Raji (cell line): ENCODE data around the gene WDR3.
A peak's percentile ranks its signal among the peaks of the same experiment; 100 is the strongest.

Experiments
- POLR2A ChIP-seq: IDR thresholded peaks from 2 replicates; pipeline ENCODE4 v1.6.1; 2011; ENCODE audit warnings: low read depth, low read length, control low read depth; ENCODE audit not compliant: insufficient read depth

Gene WDR3

DNA sequence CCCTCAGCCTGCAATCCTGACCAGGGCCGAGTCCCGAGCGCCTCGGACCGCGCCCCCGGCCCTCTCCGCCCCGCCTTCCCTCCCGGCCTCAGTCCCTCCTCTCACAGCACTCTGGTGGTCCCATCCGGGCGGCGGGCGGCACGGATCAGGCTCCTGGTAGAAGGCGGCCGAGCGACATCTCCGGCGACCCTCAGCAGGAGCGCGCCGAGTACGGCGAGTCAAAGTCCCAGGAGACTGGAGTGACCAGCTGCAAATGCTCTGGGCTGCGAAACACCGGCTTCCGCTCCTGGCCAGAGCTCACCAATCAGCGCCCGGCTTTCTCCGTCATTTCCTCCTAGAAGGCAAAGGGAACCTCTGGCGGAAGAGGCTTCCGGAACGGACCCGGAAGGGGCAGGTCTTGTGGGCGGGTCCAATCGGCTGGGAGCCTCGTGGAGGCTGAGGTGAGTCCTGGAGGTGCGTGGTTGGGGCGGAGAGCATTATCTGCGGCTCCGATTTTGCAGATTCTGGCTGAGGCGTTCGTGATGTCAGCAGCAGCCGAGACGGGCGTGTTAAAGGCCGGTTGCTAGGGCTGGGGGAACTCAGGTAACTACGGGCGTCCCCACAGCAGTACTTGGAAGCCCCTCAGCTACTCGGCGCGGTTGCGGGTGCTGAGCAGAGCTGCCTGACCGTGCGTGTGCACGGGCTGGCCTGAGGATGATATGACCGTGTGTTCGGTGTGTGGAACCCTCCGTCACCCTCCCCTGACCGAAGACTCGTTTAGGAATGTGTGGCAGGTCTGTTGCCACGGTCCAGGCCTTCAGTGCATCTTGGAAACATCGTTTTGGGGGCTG is at the start of gene WDR3, which contains the start of gene GDAP2:
Gene WDR3, plus strand, starts transcription at position 397 of the 830 bp plus-strand sequence. CDS start 3,581 bp downstream, outside the sequence.
Gene GDAP2, minus strand, starts transcription at position 279 of the 830 bp plus-strand sequence. CDS start 9,264 bp downstream, outside the sequence.
- TF ChIP-seq POLR2A, result peak; percentile 81

DNA sequence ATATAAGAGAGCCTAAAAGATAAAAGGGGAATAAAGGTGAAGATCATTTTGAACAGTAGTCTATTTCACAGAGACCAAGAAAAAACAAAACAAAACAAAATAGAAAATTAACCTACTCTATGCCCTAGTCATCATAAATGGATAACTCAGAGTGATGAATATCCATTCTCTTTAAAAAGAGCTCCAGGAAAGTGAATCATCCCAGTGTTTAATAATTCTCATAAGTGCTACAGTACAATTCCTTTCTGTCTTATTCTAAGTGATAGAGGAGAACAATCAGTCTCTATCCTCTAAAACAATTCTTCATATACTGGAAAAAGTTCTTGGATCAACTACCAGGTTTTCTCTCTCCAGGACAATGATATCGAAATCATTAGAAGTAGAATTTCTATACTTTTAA is 45.9 kb upstream of the WDR3 start:
- TF ChIP-seq POLR2A, result no peak

DNA sequence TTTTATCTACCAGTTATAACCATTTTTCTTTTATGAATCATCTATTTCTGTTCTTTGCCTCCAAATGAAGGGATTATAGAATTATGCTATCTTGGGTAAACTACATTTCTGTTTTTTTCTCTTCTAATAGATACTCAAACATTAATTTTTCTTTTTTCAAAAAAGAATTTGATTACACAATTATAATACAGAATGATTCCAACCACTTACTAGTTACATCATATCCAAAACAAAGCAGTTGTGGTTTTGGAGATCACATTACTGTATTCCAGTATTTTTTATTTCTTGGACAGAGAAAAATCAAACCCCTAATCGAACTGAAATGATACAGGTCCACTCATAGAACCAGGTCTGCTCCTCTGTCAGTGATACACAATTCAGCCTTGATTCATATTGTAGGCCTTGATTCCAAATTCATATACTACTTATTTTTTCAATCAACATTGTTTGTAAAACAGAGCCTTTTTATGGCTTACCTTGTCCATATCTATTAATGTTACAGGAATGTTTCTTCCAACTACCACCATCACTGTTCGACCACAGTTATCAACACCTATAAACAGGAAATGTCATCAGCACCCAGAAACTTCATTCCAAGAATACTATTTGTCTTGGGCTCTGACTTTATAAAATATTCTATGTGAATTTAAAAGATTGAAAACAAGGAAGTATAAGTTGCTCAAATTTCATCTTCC is 43.3 kb upstream of the WDR3 start:
- TF ChIP-seq POLR2A, result no peak

DNA sequence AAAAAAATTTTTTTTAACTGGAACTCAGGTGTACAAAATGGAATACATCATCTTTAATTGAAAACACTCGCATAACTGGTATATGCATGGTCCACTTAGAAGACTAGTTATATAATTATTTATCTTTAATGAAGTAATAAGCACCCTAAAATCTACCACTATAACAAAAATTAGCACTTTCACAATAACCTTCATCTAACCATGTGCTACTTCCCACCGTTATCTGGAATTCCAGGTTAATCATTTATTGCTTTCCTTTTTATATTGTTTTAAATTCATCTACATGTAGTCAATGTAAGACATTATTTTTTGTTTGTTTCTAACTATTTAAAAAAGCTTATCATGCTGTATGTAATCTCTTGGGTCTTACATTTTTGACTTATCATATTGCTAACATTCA is 39.1 kb upstream of the WDR3 start:
- TF ChIP-seq POLR2A, result no peak

DNA sequence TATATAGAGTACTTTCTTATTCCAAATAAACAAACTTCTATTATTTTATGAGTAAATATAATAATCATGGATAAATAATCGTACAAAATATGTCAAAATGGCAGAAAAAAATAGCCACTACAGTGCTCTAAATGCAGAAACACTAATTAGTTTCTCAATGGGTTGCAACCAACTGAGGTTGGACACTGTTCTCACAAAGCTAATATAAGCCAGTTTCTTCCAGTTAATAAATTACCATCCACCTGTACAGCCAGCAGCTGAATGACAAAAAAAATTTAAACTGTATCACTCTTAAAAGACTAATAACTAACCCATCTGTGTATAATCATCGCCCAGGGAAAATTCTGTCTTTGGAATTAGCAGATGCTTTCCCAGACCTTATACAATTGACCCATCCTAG is 37.0 kb upstream of the WDR3 start:
- no peak for TF ChIP-seq POLR2A

DNA sequence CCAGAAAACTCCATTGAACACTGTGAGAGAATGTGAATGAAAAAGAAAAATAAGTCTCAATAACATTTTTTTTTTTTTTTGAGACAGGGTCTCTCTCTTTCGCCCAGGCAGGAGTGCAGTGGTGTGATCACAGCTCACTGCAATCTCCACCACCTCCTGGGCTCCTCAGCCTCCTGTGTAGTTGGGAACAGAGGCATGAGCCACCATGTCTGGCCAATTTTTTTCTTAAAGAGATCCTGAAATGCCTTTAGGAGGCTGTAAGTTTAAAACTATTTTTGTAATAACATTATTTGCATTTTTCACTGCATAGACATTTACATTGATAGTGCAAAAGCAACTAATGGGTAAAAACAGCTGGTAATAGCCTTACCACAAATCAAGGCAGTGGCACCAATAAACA is 35.5 kb upstream of the WDR3 start:
- TF ChIP-seq POLR2A, result no peak

DNA sequence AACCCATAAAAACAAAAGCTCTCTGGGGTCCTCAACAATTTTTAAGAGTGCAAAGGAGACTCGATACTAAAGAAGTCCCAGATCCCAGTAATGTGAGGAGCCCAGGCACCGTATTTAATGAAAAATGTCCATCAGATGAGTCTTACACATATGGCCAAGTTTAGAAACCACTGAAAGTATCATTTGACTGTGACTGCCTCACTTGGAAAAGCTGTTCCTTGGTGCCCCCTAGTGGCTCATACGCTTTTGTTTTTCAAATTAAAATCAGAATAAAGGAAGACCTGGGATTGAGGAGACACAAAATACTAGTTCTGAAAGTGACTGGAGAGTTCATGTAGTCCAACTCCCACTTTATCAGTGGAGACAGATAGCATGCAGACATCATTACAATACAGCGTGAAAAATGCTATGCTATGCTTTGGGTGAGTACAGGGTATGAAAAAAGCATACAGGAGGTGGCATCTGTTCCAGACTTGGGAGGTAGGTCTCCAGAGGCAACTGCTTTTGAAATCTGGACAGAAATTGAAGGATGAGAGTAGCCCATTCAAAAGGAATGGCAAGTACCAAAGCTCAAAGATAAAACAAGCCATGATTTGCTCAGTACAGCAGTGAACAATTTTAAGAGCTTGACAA is 33.9 kb upstream of the WDR3 start:
- no peak for TF ChIP-seq POLR2A

DNA sequence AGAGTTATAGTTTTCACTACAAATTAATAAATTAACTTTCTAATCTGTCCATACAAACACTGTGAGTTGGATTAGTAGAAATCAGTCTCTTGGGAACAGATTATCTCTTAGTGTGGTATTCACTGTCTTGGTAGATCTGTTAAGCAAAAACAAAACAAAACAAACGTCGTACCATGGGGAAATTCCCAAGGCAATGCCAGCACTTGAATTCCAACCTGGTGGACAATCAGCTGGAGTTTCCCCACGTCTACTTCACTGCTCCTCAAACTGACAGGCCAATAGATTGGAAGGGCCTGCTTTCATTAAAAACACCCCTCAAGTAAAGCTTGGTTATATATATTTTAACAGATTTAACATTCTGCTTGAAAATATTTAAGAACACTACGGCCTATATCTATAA is 32.0 kb upstream of the WDR3 start:
- TF ChIP-seq POLR2A, result no peak

DNA sequence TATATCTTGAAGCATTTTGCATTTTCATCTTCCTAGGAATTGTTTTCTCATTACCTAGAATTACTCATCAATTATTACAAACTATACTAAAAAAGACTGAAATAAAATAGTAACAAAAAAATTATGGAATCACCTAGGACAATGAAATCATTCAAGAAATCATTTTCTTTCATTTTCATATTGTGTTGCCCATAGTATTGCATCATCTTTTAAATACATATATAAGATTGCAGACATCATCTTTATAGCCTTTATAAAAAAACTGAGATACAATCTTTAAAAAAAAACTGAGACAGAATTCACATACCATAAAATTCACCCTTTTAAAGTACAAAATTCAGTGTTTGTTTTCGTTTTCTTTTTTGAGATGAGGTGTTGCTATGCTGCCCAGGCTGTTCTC is 29.7 kb upstream of the WDR3 start:
- TF ChIP-seq POLR2A, result no peak

DNA sequence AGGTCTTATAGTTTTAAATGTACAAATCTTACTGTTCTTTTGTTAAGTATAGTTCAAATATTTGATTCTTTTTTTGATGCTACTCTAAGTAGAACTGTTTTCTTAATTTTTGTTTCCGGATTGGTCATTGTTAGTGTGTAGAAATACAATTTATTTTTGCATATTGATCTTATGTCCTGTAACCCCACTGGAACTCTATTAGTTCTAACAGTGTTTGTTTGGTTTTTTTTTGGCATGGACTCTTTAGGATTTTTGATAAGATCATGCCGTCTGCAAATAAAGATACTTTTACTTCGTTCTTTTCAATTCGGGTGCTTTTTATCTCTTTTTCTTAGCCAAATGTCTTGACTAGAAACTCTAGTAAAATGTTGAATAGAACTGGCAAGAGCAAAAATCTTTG is 26.6 kb upstream of the WDR3 start:
- TF ChIP-seq POLR2A, result no peak

DNA sequence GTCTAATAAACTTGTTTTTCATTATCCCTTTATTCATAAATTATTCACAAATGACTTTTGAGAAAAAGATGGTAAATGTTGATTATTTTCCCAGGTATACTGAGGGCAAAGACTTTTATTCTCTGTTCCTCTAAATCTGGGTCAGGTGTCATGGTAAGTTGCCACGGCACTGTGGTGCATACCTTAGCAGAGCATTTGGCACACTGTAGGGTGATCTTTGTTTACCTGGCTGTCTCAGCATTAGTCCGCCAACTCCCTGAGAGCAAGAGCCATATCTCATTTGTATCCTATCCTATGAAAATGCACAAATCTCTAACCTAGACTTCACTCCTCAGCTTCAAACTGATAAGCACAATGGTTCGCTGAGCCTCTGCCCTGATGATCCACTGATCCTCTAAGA is 25.1 kb upstream of the WDR3 start:
- TF ChIP-seq POLR2A, result no peak

DNA sequence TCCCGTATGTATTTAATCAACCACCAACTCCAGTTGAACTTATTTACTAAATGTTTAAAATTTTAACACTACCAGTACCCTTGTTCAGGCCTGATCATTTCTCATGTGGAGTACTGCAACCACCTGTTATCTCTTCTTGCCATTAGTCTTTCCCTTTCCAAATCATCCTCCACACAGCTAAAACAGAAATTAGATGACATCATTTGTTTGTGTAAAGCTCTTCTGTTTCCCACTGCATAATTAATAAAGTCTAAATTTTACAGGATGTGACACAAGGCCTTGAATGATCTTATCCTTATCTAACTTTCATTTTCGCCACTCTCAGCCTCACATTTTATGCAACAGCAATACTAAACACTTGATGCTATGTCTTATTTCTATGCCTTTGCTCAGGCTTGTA is 24.5 kb upstream of the WDR3 start:
- no peak for TF ChIP-seq POLR2A

DNA sequence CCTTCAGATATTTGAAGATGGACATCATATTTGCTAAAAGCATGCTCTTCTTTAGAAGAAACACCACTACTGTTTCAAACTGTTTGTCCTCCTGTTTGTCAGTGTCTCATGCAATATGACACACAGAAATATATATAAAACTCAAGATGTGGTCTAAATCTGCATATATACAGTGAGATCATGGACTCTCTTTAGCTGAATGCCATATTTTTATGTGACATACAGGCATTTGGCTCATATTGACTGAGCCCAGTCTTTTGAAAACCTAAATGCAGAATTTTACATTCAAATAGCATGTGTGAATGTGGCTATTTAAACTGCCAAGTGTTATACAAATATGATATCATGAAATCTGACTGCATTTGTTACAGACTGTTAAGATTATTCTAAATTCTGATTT is 18.5 kb upstream of the WDR3 start:
- no peak for TF ChIP-seq POLR2A

DNA sequence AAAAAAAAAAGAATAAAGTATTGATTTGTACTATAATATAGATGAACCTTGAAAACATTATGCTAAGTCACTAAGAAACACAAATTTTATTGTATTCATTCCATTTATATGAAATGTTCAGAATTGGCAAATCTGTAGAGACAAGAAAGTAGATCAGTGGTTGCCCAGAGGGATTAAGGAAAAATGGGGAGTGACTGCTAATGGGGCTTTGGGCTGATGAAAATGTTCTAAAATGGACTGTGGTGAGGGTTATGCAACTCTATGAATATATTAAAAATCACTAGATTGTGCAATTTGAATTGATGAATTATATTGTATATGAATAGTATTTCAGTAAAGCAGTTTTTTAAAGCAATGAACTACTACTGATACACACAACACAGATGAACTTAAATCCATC is 10.2 kb upstream of the WDR3 start:
- no peak for TF ChIP-seq POLR2A

DNA sequence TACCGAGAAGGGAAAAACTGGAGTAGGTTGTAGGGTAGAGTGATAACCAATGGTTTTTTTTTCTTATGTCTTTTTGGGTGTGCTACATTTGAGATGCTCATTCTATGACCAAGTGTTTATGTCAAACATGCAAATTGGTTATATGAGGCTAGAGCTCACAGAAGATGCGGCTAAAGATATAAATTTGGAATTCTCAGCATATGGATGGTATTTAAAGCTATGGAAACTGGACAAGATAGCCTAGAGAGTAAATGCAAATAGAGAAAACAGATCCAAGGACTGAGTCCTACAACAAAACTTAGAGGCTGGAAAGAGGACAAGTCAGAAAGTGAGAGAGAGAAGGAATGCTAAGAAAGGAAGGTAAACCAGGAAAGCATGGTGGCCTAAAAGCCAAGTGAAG is 7.5 kb upstream of the WDR3 start:
- TF ChIP-seq POLR2A, result no peak

DNA sequence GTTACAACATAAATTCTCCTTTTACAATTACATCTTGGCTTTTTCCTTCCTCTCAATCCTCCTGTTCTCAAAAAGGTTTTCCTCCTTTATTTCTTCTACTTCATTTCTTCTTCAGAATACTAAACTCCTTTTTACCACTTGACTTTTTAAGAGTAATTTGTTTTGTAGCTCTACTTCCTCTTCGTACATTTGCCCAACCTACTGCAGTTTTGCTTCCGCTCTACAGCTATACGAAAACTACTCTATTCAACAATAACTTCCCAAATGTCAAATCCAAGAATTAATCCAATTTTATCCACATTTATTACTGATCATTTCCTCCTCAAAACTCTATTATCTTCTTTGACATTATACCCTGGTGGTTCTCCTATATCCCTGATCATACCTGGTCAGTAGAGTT is 3.6 kb upstream of the WDR3 start:
- TF ChIP-seq POLR2A, result no peak

DNA sequence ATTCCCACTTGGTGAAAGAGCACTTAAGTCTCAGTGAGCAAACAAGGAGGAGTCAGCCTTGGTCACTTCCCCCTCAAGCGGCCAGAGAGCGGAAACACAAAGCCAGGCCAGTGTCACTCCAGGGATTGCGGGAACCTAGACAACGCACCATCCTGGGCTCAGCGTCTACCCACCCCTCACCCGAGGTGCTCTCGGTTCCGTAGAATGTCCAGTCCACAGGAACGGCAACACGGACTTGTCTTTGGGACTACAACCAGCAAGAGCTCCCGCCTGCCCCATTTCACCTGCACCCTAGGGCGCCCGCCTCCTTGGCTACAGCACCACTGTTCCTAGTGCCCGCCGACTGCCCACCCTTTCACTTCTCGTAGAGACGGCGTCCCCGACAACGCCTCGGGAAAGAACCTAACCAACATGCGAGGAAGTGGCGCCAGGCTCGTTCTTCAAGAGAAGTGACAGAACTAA is 627 bp upstream of the WDR3 start:
- no peak for TF ChIP-seq POLR2A

DNA sequence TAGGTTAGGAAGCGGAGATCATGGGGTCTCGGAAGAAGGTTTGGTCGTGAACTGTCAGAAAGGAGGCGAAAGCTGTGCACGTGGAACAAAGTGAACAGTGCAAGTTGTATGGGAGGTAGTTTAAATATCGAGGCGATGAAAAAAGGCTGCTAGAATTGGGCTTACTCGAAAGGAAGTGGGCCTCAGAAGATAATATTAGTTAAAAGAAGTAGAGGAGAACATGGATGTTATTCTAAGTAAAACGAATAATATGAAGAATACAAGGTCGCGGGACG is 571 bp downstream of the WDR3 start:
- no peak for TF ChIP-seq POLR2A
